SKM-1 treated with dmso at 0.1 percent for 144 hours (cell line): Measurements from ENCODE around the gene CD58.
"Not testable (repeated sequence)": the region's sequence is repeated elsewhere in the genome, so short reads cannot be mapped to it uniquely, and the experiment has no call there.

Source experiments
- DNase-seq: peaks from one replicate; lab custom pipeline; 2025; ENCODE audit not compliant: unreplicated experiment; lab: John Stamatoyannopoulos, UW

The CD58 gene

DNA sequence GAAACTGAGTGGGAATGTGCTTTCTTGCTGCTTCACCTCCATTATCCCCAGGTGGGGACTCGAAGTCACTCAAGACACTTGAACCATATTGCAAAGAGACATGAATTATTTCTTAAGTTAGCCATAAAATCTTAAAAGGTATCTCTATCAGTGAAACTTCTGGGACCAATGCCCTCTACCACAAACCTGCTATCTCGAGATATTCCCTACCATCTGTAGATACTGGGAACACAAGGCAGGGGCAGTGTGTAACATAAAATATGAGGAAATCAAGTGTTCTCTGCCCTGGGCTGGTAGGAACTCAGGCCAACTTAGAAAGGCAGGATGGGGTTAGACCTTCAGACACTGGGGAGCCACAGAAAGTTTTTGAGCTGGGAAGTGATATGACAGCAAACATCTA is 1.3 kb upstream of the CD58 start:
- DNase-seq, result no peak

GRCh38 chr1:116571215-116571919 is 541 bp upstream of the CD58 start:
- no peak for DNase-seq

DNA sequence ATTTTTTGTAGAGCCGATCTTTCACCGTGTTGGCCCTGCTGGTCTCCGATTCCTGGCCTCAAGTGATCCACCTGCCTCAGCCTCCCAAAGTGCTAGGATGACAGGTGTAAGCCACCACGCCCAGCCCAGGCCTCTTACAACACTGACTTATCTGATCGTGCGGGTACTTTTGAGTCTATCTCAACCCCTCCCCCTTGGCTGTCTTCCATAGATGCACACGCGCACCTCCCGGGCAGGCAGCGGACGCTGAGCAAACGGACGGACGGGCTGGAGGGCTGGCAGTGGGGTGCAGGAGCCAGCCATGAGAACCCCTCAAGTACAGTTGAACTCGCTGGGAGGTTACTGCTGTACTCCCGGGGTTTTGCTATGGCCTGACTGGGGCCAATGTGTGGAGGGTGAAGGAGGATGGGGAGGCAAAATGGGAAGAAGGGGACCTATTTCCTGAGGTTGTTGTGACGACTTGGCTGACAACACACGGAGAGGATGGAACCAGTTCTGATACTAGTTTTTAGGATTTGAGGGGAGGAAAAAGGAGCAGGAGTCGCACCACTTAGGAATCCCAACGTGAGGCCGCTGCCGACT is 959 bp downstream of the CD58 start:
- no peak for DNase-seq

DNA sequence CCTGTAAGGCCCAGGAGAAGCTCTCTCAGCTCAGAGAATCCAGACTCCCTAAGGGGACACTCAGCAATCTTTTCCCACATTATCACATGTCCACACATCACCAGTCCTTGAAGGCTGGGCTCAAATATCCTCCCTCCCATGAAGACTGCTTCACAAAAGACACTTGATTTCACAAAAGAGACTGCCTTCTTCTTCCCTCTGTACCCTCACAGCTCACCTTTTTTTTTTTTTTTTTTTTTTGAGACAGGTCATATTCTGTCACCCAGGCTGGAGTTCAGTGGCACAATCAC is 1.5 kb downstream of the CD58 start:
- DNase-seq, result no peak

GRCh38 chr1:116568662-116569380 is 2.0 kb downstream of the CD58 start:
- no peak for DNase-seq

DNA sequence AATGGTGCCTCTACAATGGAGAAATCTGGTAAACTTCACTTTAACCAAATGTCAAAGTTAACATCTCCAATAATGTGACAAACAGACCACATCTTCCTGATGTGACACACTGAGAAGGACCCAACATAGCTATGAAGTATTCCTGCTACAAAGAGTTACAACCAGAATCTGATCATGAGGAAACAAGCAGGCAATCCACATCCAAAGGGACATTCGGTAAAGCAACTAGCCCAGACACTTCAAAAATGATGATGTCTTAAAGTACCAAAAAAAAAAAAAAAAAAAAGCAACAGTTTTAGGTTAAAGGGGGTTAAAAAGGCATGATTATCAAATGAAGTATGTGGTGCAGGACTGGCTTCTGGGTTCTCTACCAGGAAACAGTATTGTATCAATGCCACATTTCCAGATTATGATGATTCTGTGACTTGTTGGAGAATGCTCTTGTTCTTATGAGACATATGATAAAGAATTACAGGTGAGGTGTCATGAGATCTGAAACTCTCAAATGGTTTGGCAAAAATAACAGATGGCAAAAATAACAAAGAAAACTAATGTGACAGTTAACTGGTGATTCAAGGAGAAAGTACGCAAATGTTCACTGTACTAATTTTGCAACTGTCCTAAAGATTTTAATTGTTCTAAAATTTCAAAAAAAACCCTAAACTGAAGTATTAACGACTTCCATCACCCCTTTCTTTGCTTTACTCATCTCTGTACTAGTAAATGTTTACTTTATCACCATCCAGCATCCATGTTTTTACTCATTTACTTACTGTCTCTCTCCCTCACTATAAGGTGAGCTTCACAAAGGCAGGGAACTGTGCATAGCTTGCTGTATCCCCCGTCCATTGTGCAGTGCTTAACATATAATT is 2.8 kb downstream of the CD58 start:
- no peak for DNase-seq

- no peak for DNase-seq
These were observed 5.6 kb downstream of the CD58 start for GRCh38 chr1:116565222-116565621.

DNA sequence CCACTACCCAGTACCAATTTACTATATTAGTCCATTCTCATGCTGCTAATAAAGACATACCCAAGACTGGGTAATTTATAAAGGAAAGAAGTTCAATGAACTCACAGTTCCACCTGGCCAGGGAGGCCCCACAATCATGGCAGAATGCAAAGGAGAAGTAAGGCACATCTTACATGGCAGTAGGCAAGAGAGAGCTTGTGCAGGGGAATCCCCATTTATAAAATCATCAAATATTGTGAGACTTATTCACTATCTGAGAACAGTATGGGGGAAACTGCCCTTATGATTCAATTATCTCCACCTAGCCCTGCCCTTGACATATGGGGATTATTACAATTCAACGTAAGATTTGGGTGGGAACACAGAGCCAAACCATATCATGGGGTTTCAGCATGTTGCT is 6.4 kb downstream of the CD58 start:
- no peak for DNase-seq

DNA sequence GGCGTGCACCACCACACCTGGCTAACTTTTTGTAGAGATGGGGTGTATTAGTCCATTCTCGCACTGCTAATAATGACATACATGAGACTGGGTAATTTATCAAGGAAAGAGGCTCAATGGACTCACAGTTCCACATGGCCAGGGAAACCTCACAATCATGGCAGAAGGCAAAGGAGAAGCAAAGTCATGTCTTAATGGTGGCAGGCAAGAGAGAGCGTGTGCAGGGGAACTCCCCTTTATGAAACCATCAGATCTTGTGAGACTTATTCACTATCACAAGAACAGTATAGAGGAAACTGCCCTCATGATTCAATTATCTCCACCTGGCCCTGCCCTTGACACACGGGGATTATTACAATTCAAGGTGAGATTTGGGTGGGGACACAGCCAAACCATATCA is 8.4 kb downstream of the CD58 start:
- not testable (repeated sequence) for DNase-seq

DNA sequence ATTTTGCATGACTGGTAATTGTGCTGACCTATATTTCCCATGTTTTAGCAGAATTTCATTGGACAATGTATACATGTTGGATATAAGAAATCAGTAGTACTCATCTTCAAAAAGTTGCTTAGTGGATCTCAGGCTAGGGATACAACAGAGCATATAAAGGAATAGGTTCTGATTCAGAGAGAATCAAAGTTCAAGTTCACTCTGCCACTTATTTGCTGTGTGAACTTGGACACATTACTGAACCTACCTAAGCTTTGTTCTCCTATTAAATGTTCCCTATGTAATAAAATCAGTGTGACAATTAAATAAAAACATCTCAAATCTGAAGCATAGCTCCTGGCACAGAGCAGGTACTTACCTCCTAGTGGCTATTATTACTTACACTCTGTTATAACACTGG is 9.3 kb downstream of the CD58 start:
- no peak for DNase-seq

GRCh38 chr1:116560704-116561490 is 9.9 kb downstream of the CD58 start:
- no peak for DNase-seq

GRCh38 chr1:116559304-116559761 is 11.5 kb downstream of the CD58 start:
- no peak for DNase-seq

GRCh38 chr1:116558571-116558970 is 12.3 kb downstream of the CD58 start:
- DNase-seq, result no peak

DNA sequence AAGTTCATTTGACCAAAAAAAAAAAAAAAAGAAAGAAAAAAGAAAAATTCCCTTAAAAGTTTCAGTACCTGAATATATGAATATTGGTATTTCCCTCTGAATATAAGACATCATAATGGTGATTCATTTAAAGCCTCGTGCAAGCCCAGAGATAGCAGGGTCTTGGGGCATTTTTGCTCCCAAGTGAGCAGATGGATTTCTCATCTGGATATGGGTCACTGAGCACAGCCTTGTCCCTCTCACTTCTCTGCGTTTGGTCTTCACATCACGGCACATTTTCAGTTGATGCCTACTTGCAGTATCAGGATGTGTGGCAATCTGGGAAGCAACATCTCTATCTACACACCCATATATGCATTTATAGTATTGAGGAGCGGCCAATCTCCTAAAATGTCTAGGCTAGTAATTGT is 12.7 kb downstream of the CD58 start:
- DNase-seq, result no peak

- DNase-seq, result no peak
These were observed 13.4 kb downstream of the CD58 start for GRCh38 chr1:116557323-116557878.

DNA sequence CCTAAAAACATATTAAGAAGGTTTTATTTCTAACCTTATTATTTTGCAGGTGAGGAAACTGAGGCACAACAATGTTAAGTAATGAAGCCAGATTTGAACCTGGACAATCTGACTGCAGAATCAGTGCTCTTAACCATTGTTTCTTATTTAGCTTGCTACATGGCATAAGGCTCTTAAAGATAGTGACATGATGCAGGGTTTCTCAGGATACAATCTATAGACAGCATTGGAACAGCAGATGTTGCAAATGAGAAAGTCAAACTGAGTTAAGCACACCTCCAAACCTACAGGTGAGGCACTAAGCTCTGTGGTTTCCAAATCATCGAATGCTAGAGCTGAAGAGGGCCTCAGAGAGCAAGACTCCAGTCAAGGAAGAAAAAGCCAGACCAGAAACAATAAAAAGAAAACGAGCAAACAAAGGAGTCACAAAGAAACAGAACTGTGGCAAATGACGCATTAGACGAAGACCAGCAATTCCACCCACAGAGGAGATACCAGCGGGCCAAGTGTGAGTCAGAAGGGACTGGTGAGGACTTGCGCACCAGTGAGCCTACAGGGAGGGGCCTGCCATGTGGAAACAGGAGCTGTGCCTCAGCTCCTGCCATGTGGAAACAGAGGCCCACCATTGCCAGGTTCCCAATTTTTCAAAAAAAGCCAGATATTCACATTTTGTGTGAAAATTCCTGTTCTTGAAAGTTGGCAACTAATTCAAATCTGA is 14.4 kb downstream of the CD58 start:
- no peak for DNase-seq

- no peak for DNase-seq
These were observed 15.9 kb downstream of the CD58 start for GRCh38 chr1:116554924-116555323.

DNA sequence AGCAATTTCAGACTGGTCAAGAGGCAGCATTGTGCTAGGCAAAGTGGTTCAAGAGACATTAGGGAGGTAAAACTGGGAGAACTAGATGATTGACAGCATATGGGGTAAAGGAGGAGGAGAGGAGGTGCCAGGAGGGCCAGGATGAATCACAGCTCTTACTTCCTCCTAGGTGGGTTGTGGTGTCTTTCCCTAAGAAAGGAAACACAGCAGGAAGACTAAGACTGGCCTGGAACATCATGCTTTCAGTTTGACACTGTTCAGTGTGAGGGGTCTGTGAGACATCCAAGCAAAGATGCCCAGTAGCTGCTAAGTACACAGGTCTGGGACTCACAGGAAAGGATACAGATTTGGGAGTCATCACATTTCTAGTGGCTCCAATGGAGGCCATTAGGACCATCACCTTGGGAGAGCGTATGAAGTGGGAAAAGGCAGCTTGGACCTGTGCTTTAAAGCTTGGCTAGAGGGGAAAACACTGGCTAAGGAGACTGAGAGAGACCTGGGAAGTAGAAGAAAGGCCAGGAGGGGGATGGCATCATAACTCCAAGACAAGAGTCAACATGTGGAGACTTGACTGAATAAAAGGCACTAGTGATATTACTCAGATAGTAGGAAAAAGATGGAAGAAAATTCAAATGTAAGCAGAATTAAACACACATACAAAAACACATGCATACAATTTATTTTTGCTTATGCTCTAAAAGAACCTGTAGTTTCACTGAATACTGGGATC is 17.3 kb downstream of the CD58 start:
- no peak for DNase-seq

DNA sequence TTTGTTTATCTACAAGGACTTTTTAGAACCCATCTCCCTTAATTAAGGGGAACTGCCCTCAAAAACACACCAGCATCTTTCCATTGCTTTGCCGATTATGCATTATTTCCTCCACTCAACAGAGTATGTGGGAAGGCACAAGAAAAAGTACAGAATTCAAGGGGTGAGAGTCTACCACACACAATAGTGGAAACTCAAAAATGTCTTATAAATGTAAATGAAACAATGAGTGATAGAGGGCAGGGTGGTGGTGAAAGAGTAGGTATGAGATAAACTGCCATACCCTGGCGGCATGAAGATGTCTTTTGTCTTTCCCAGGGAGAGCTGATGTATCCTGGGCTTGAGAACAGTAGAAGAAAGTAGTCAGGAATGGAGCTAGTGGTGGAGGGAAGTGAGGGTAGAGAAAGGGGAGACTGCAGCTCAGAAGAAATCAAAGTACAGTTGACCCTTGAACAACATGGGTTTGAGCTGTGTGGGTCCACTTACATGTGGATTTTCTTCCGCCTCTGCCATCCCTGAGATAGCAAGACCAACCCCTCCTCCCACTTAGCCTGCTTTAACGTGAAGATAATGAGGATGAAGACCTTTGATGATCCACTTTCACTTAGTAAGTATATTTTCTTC is 24.4 kb downstream of the CD58 start:
- DNase-seq, result no peak
